HG03175 (cell line): ENCODE results near the gene PRICKLE3.
"Not testable (repeated sequence)": the region's sequence is repeated elsewhere in the genome, so short reads cannot be mapped to it uniquely, and the experiment has no call there.

Experiments used
- ATAC-seq: cut with Tn5 transposase; IDR thresholded peaks from one replicate; pipeline ENCODE4 v1.9.1; 2021; ENCODE audit warnings: mild to moderate bottlenecking, moderate library complexity; ENCODE audit not compliant: unreplicated experiment

Gene PRICKLE3

DNA sequence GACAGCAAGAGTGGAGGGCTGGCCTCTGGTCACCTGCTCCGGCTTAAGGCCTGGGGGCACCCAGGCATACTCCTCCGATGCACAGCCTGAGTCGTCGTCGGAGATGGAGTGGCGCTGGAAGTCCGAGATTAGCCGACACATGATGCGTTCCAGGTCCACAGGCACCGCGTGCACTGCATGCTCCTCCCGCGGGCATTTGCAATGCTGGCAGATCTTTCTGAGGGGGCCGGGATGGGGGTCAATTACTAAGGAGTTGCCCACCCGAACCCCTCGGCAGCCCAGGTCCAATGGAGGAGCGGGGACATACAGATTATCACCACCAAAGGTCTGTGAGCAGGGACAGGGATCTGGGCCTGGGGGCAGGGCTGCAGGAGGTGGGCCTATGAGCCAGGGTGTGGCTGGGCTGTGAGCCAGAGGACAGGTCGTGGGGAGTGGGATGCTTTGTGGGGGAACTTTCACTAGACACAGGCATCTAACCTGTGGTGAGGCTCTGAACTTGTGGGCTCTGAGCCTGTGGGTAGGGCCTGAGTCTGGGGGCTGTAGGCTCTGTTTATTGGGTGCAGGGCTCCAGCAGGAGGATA lies 2.4 kb downstream of the PRICKLE3 start:
- ATAC-seq: no peak

- no peak for ATAC-seq
These were observed 6.8 kb downstream of the PRICKLE3 start for GRCh38 chrX:49179358-49179757.

DNA sequence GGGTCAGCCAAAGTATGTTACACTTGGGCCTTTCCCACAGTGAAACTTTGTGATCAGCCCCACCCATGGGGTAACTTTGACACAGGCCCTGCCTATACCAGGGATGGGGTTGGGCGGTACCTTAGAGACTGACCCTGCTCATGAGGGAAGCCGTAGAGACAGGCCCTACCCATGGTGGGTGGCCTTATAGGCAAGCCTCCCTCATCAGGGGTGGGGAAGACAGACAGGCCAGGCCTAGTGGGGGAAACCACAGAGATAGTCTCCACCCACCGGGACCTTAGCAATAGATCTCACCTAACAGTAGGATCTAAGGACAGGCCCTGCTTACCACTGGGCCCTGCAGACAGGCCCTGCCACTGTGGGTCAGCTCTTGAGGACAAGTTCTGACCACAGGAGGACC lies 7.6 kb downstream of the PRICKLE3 start:
- no peak for ATAC-seq

- no peak for ATAC-seq
These were observed 8.2 kb downstream of the PRICKLE3 start for GRCh38 chrX:49177873-49178480.

DNA sequence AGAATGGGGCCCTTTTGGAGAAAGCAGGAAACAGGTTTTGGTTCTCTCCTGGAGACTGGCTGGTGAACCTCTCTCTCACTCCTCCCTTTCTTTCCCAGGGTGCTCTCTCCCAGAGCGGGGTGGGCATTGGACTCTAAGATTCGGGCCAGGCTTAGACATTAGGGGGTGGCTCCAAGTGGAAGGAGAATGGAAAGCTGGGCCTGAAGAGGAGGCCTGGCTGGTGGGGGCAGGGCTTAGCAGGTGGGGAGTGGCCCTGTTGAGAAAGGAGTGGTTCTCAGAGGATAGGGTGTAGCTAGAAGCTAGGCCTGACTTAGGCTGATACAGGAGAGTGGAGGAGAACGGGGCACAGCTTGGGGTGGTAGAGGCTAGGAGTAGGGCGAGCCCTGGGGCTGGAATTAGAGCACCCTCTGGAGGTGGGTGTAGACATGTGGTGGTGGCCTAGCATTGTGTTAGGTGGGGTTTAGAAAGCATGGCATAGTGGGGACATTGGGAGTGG lies 8.8 kb downstream of the PRICKLE3 start:
- no peak for ATAC-seq

- ATAC-seq: no peak
These were observed 9.5 kb downstream of the PRICKLE3 start for GRCh38 chrX:49176421-49177326.

DNA sequence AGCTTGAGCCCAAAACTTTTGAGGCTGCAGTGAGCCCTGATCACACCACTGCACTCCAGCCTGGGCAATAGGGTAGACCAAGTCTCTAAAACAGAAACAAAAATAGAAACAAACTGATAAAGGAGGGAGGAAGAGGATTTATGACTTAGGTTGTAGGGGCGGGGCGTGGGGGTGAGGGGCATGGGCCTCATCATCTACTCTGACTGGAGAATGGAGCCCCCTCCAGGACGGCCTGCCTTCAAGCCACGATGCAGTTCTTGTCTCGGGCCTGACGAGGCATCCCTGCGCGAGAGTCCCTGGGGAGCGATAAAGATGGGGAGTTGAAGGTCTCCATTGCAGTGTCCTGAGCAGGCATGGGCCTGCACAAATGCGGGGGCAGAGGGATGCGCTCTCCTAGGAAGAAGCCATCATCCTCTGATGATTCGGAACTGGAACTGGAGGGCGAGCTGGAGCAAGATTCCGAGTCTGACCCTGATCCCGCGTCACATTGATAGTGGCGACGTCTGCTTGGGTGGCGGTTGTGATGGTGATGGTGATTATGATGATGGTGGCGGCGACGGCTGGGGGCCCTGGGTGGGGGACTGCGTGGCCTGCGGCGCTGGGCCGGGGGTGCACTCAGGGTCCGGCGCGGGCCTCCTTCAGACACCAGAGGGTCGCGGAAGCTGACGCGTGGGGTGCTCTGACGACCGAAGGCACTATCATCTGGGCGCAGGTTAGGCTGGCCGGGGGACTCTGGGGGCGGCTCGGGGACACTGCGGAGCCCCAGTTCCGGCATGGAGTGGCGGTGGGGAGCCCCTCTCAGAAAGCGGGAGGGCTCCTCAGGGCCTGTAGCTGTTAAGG lies 10.5 kb downstream of the PRICKLE3 start:
- ATAC-seq: no peak

- no peak for ATAC-seq
These were observed 11.4 kb downstream of the PRICKLE3 start for GRCh38 chrX:49174723-49175122.

DNA sequence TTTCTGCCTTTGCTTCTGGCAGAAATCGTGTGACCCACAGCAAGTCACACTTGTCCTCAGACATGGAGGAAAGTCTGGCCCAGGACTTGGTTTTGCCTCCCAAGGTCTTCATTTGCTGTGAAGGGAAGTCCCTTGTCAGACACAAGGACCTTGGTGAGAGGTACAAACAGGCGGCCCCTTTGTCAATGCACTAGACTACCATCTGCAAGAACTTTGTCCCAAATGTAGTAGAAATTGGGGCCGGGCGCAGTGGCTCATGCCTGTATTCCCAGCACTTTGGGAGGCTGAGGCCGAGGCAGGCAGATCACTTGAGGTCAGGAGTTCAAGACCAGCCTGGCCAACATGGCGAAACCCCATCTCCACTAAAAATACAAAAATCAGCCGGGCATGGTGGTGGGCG lies 12.6 kb downstream of the PRICKLE3 start:
- not testable (repeated sequence) for ATAC-seq

- ATAC-seq: peak; percentile 80
These were observed 13.8 kb downstream of the PRICKLE3 start for GRCh38 chrX:49172280-49172780.

- peak; percentile 32 for ATAC-seq
These were observed 14.4 kb downstream of the PRICKLE3 start, which contains the start of gene PLP2 for GRCh38 chrX:49171752-49172279. PLP2 (plus strand) TSS chrX:49171898; CDS start chrX:49172001, 103 bp downstream.

- no peak for ATAC-seq
These were observed 18.4 kb downstream of the PRICKLE3 start for GRCh38 chrX:49167740-49168108.

DNA sequence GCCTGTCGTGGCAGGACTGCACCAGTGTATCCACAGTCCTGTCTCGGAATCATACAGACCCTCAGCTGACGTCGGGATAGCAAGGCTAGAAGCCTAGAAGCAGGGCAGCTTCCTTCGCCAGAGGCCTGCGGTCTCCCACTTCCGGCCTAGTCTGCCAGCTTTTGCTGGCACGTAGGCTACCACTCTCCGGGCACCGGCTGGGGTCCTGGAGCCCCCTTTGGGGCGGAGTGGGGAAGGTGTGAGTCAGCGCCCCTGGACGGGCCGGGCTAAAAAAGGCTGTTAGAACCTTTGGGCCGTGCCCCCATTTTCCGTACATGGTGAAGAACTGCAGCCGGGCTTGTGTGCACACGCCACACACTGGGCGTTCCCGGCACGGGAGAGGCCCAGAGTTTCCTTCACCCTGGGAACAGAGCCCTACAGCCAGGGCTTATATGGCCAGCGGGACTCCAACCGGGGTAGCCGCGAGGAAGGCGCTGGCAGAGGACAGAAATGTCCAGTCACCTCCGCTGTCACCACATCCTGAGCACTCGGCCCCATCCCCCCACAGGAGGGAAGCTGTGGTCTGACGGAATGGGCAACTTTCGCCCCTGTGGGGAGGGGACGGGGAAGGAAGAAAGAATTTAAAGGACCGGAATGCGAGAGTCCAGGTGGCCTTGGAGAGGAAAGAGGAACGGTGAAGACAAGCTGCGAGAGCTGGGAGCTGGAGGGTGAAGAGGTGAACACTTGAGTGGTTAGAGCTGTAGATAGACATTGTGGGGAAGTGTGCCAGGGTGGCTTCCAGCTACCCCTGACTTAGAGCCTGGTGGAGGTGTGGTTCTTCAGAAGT lies 19.0 kb downstream of the PRICKLE3 start:
- ATAC-seq: peak; percentile 16

- peak; percentile 43 for ATAC-seq
These were observed 20.0 kb downstream of the PRICKLE3 start for GRCh38 chrX:49165901-49166881.

DNA sequence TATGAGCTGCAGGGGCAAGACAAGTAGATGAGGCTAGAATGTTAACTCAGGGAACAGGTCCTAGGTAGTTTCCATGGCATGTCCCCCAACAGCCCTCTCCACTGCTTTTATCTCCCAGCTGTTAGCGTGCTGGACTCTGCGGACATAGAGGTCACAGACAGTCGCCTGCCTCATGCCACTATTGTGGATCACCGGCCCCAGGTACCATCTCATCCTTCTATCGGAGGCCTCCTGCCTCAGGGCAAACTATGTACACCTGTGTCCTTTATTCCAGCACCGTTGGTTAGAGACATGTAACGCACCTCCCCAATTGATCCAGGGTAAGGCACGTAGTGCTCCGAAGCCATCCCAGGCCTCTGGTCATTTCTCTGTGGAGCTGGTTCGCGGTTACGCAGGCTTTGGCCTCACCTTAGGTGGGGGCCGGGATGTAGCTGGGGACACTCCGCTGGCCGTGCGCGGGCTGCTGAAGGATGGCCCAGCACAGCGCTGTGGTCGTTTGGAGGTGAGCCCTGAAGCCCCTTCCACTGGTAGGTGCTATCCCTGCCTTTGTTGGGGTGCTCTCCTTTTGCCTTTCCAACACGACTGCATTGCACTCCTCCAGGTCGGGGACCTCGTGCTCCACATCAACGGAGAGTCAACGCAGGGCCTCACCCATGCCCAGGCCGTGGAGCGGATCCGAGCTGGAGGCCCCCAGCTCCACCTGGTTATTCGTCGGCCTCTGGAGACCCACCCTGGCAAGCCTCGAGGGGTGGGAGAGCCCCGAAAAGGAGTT lies 21.4 kb downstream of the PRICKLE3 start:
- no peak for ATAC-seq

GRCh38 chrX:49163555-49164419 lies 22.4 kb downstream of the PRICKLE3 start:
- peak; percentile 57 for ATAC-seq

- no peak for ATAC-seq
These were observed 23.6 kb downstream of the PRICKLE3 start, which contains the start of gene MAGIX for GRCh38 chrX:49162620-49163019. MAGIX (plus strand) TSS chrX:49162758; CDS start chrX:49162890, 132 bp downstream.
